NB4 (cell line): ENCODE data around the gene CGB1.

Experiments
- DNase-seq: peaks from one replicate; pipeline ENCODE4 v3.0.0; 2010; ENCODE audit warnings: low read depth
- H3K4me3 ChIP-seq: one replicate; pipeline ENCODE4 v1.5.1; 2011; ENCODE audit warnings: mild to moderate bottlenecking, low read depth, low read length, moderate library complexity
- CTCF ChIP-seq: IDR thresholded peaks from one replicate; pipeline ENCODE4 v1.5.1; 2012; ENCODE audit warnings: low read depth, low read length
- MAX ChIP-seq: IDR thresholded peaks from 2 replicates; pipeline ENCODE4 v1.6.1; 2011; ENCODE audit warnings: low read depth, low read length
- MYC ChIP-seq: IDR thresholded peaks from 2 replicates; pipeline ENCODE4 v1.6.1; 2011; ENCODE audit warnings: low read depth, low read length
- POLR2A ChIP-seq: IDR thresholded peaks from 2 replicates; pipeline ENCODE4 v1.6.1; 2011; ENCODE audit warnings: mild to moderate bottlenecking; ENCODE audit not compliant: insufficient read length; ENCODE audit errors: extremely low read depth

CGB1 gene

GRCh38 chr19:48991011-48991609, 45.6 kb downstream of the CGB1 start:
- DNase-seq: no peak
- TF ChIP-seq CTCF (no peak), POLR2A (no peak), MAX (no peak), MYC (no peak)
- no peak overlapping the region for H3K4me3 ChIP-seq

- TF ChIP-seq MAX: no peak
- no peak for TF ChIP-seq POLR2A
- no peak for DNase-seq
- no peak overlapping the region for H3K4me3 ChIP-seq
Measured at GRCh38 chr19:48990400-48990799, 46.3 kb downstream of the CGB1 start.

- DNase-seq: no peak
- no peak overlapping the region for H3K4me3 ChIP-seq
- TF ChIP-seq MYC (no peak), POLR2A (no peak), CTCF (no peak), MAX (no peak)
Measured at GRCh38 chr19:48989701-48990291, 46.9 kb downstream of the CGB1 start.

GRCh38 chr19:48988860-48989259, 47.8 kb downstream of the CGB1 start:
- DNase-seq: no peak
- no peak for TF ChIP-seq CTCF
- TF ChIP-seq MYC: no peak
- TF ChIP-seq MAX: no peak
- TF ChIP-seq POLR2A: no peak

GRCh38 chr19:48988286-48988685, 48.4 kb downstream of the CGB1 start:
- H3K4me3 ChIP-seq: no peak overlapping the region
- TF ChIP-seq POLR2A: no peak
- no peak for DNase-seq

More at GRCh38 chr19:48988860-48989259, 47.8 kb downstream of the CGB1 start:
- H3K4me3 ChIP-seq: no peak overlapping the region

- DNase-seq: no peak
- TF ChIP-seq POLR2A (no peak), MYC (no peak)
- H3K4me3 ChIP-seq: no peak overlapping the region
Measured at GRCh38 chr19:48987323-48987722, 49.4 kb downstream of the CGB1 start.

GRCh38 chr19:48986211-48986610, 50.5 kb downstream of the CGB1 start:
- no peak overlapping the region for H3K4me3 ChIP-seq
- TF ChIP-seq CTCF: no peak
- no peak for TF ChIP-seq MYC
- TF ChIP-seq POLR2A: no peak
- TF ChIP-seq MAX: no peak
- DNase-seq: no peak
